GM18517 (cell line): ENCODE results near the gene OR2V2.
A peak's percentile ranks its signal among the peaks of the same experiment; 100 is the strongest.

Experiments
- ATAC-seq: cut with Tn5 transposase; IDR thresholded peaks from one replicate; pipeline ENCODE4 v1.9.1; 2021; ENCODE audit warnings: mild to moderate bottlenecking, moderate library complexity; ENCODE audit not compliant: unreplicated experiment

Gene OR2V2

GRCh38 chr5:181205761-181206649 lies 58.6 kb downstream of the OR2V2 start:
- no peak for ATAC-seq

- peak; percentile 37 for ATAC-seq
Observed at GRCh38 chr5:181207214-181207959, 60.0 kb downstream of the OR2V2 start.

- no peak for ATAC-seq
Observed at GRCh38 chr5:181207960-181208253, 60.5 kb downstream of the OR2V2 start.
